Fibroblast of the aortic adventitia (primary cell): Measurements from ENCODE around the gene NFATC3. TPM values are rescaled to one million over a fixed set of nuclear protein-coding genes. Genes with fewer than 3 reads are reported as not detected.

ENCODE experiments used
- DNase-seq: peaks from one replicate; pipeline ENCODE4 v3.0.0-alpha.2; 2010; ENCODE audit warnings: low read depth
- H3K4me3 ChIP-seq: 2 replicates; pipeline ENCODE4 v1.5.1; 2011; ENCODE audit warnings: low read depth, mild to moderate bottlenecking, control low read depth, low read length, moderate library complexity
- CTCF ChIP-seq: IDR thresholded peaks from 2 replicates; pipeline ENCODE4 v1.5.1; 2011; ENCODE audit warnings: mild to moderate bottlenecking, low read length, control low read depth, inconsistent platforms; ENCODE audit not compliant: insufficient read depth
- total RNA-seq: library from RNA; depleted of rRNA; stranded (reverse); fragments of >200 nt; gene quantifications from 2 replicates; pipeline ENCODE4 v1.2.3, GENCODE V29; 2012; ENCODE audit warnings: low replicate concordance

Gene NFATC3
- total RNA-seq, 1 donor: 36.3 TPM

- DNase-seq: no peak
- TF ChIP-seq CTCF: no peak
- peak within 1 kb of the TSS; percentile 69 for H3K4me3 ChIP-seq
Measured at GRCh38 chr16:68235887-68236136, 150.6 kb downstream of the NFATC3 start, which contains the start of gene ESRP2. Gene ESRP2 (minus strand): TSS chr16:68236127. CDS start chr16:68236045, 82 bp downstream.

- no peak for DNase-seq
- H3K4me3 ChIP-seq: no peak overlapping the region
- TF ChIP-seq CTCF: no peak
Measured at GRCh38 chr16:68236137-68236825, 151.1 kb downstream of the NFATC3 start.

- no peak for DNase-seq
- H3K4me3 ChIP-seq: peak overlapping the region; percentile 69
- TF ChIP-seq CTCF: no peak
Measured at GRCh38 chr16:68236826-68237242, 151.7 kb downstream of the NFATC3 start.

GRCh38 chr16:68237243-68238028, 152.3 kb downstream of the NFATC3 start:
- no peak for TF ChIP-seq CTCF
- peak overlapping the region; percentile 69 for H3K4me3 ChIP-seq
- DNase-seq: peak; percentile 96

- DNase-seq: no peak
- no peak for TF ChIP-seq CTCF
Measured at GRCh38 chr16:68238029-68238345, 152.8 kb downstream of the NFATC3 start.

GRCh38 chr16:68242085-68242484, 156.9 kb downstream of the NFATC3 start:
- no peak for TF ChIP-seq CTCF
- no peak overlapping the region for H3K4me3 ChIP-seq
- DNase-seq: no peak

More at GRCh38 chr16:68238029-68238345, 152.8 kb downstream of the NFATC3 start:
- peak overlapping the region; percentile 66 for H3K4me3 ChIP-seq
